Endothelial cell of umbilical vein (primary cell): Measurements from ENCODE around the gene GRK1.

Experiments used
- CTCF ChIP-seq, 2 donors: IDR thresholded peaks; 1 replicate in 1 of 2; 2 replicates in 1 of 2; pipeline ENCODE4 v1.5.1; 2011; ENCODE audit warnings: low read length in 2 of 2, mild to moderate bottlenecking in 2 of 2, moderate library complexity in 2 of 2, control low read depth in 1 of 2, inconsistent platforms in 1 of 2, low read depth in 1 of 2; ENCODE audit not compliant: insufficient read depth in 1 of 2; ENCODE audit errors: extremely low read depth in 1 of 2
- EZH2 ChIP-seq: IDR thresholded peaks from 2 replicates; pipeline ENCODE4 v1.6.1; 2012; ENCODE audit warnings: borderline replicate concordance, low read depth, mild to moderate bottlenecking, moderate library complexity, low read length, inconsistent platforms; ENCODE audit not compliant: severe bottlenecking
- MAX ChIP-seq: IDR thresholded peaks from 2 replicates; pipeline ENCODE4 v1.6.1; 2011; ENCODE audit not compliant: insufficient read depth, insufficient read length
- POLR2A ChIP-seq: IDR thresholded peaks from 2 replicates; pipeline ENCODE4 v1.6.1; 2012; ENCODE audit warnings: low read depth, mild to moderate bottlenecking, control low read depth, low read length
- POLR2AphosphoS5 ChIP-seq: IDR thresholded peaks from 2 replicates; pipeline ENCODE4 v1.6.1; 2012; ENCODE audit warnings: low read depth, mild to moderate bottlenecking, control low read depth, low read length, moderate library complexity; ENCODE audit not compliant: insufficient read depth

GRCh38 chr13:113785051-113786010 lies 118.3 kb downstream of the GRK1 start:
- TF ChIP-seq POLR2A, result no peak
- no peak for TF ChIP-seq CTCF (IDR thresholded peaks at IDR 0.05; ENCODE audit: extremely low read depth in 1 of 2, insufficient read depth in 1 of 2, low read depth in 1 of 2, low read length in 2 of 2)
- TF ChIP-seq POLR2AphosphoS5, result peak; percentile 71
- no peak for TF ChIP-seq MAX
- TF ChIP-seq EZH2, result no peak
